K562 (cell line): ENCODE data around the gene LOXL3. TPM values are rescaled to one million over a fixed set of nuclear protein-coding genes. Genes with fewer than 3 reads are reported as not detected.

Experiments
- ATF1 ChIP-seq, 2 experiments: fragments of 450-650 bp in 1 of 2; IDR thresholded peaks; 2 replicates each; pipeline ENCODE4 v1.6.1; 2016; ENCODE audit warnings: missing compliant biosample characterization in 1 of 2, missing genetic modification characterization in 1 of 2
- BHLHE40 ChIP-seq: IDR thresholded peaks from 2 replicates; pipeline ENCODE4 v1.6.1; 2011; ENCODE audit warnings: low read length, improper control_type of control experiment
- ELF2 ChIP-seq: fragments of 250-450 bp; sonication (Bioruptor Pico); IDR thresholded peaks from 2 replicates; pipeline ENCODE4 v1.5.0; 2021; ENCODE audit warnings: mild to moderate bottlenecking
- FOSL1 ChIP-seq: fragments of 200-800 bp; sonication (Bioruptor generic); conservative IDR thresholded peaks from 2 replicates; pipeline ENCODE4 v1.6.1; 2016; ENCODE audit warnings: missing genetic modification characterization, missing compliant biosample characterization
- FOXA1 ChIP-seq: fragments of 450-650 bp; IDR thresholded peaks from 2 replicates; pipeline ENCODE4 v1.6.1; 2016; ENCODE audit warnings: mild to moderate bottlenecking, borderline replicate concordance
- FOXP1 ChIP-seq: sonication (generic); formaldehyde crosslinking; IDR thresholded peaks from 2 replicates; pipeline ENCODE4 v1.8.0; 2022; ENCODE audit warnings: mild to moderate bottlenecking, missing genetic modification reagents
- FOXP4 ChIP-seq: sonication (generic); formaldehyde crosslinking; IDR thresholded peaks from 2 replicates; pipeline ENCODE4 v1.8.0; 2022; ENCODE audit warnings: mild to moderate bottlenecking, missing genetic modification reagents, borderline replicate concordance
- FUS ChIP-seq: fragments of 200-400 bp; formaldehyde crosslinking; optimal IDR thresholded peaks from 2 replicates; pipeline ENCODE3; 2017; ENCODE audit warnings: low read depth, low read length
- GABPB1 ChIP-seq: sonication (generic); formaldehyde crosslinking; IDR thresholded peaks from 2 replicates; pipeline ENCODE4 v1.8.0; 2022; ENCODE audit warnings: mild to moderate bottlenecking, missing genetic modification reagents
- HDAC2 ChIP-seq: fragments of 450-650 bp; IDR thresholded peaks from 2 replicates; pipeline ENCODE4 v1.6.1; 2016; ENCODE audit warnings: mild to moderate bottlenecking
- HNRNPL ChIP-seq: fragments of 200-400 bp; formaldehyde crosslinking; IDR thresholded peaks from 2 replicates; pipeline ENCODE4 v1.6.1; 2017; ENCODE audit warnings: low read depth, mild to moderate bottlenecking, low read length
- KAT2B ChIP-seq: IDR thresholded peaks from one replicate; pipeline ENCODE4 v1.6.1; 2012; ENCODE audit warnings: low read depth, mild to moderate bottlenecking, control low read depth, inconsistent platforms, low read length, moderate library complexity
- LARP7 ChIP-seq: fragments of 450-650 bp; IDR thresholded peaks from 2 replicates; pipeline ENCODE4 v1.6.1; 2016
- NONO ChIP-seq, 2 experiments: fragments of 200-400 bp in 1 of 2; fragments of 450-650 bp in 1 of 2; formaldehyde crosslinking in 1 of 2; IDR thresholded peaks; 2 replicates each; pipeline ENCODE4 v1.6.1; 2017; ENCODE audit warnings: low read depth in 2 of 2, mild to moderate bottlenecking in 2 of 2, moderate library complexity in 2 of 2, low read length in 1 of 2
- NR1H2 ChIP-seq: sonication (generic); formaldehyde crosslinking; IDR thresholded peaks from 2 replicates; pipeline ENCODE4 v1.4.0; 2020; ENCODE audit warnings: mild to moderate bottlenecking, missing genetic modification reagents
- PHTF2 ChIP-seq: fragments of 250-450 bp; sonication (Bioruptor Pico); IDR thresholded peaks from 2 replicates; pipeline ENCODE4 v1.5.0; 2021; ENCODE audit warnings: mild to moderate bottlenecking
- RBBP5 ChIP-seq: fragments of 200-600 bp; sonication (generic); IDR thresholded peaks from 2 replicates; pipeline ENCODE4 v1.6.1; 2012; ENCODE audit warnings: borderline replicate concordance, mild to moderate bottlenecking, low read length, control low read depth, inconsistent platforms; ENCODE audit not compliant: insufficient read depth, poor library complexity, severe bottlenecking
- RBM22 ChIP-seq: fragments of 200-400 bp; formaldehyde crosslinking; IDR thresholded peaks from 2 replicates; pipeline ENCODE4 v1.6.1; 2018; ENCODE audit warnings: low read length, low read depth; ENCODE audit not compliant: poor library complexity, severe bottlenecking
- SFPQ ChIP-seq: fragments of 200-400 bp; formaldehyde crosslinking; IDR thresholded peaks from 2 replicates; pipeline ENCODE4 v1.6.1; 2017; ENCODE audit warnings: mild to moderate bottlenecking, low read depth, low read length, moderate library complexity
- TAF7 ChIP-seq: fragments of 450-650 bp; IDR thresholded peaks from 2 replicates; pipeline ENCODE4 v1.6.1; 2016; ENCODE audit warnings: missing genetic modification characterization, missing compliant biosample characterization
- THRAP3 ChIP-seq: fragments of 450-650 bp; IDR thresholded peaks from 2 replicates; pipeline ENCODE4 v1.6.1; 2016; ENCODE audit warnings: mild to moderate bottlenecking, inconsistent platforms, borderline replicate concordance
- ZNF134 ChIP-seq: fragments of 250-450 bp; sonication (Bioruptor Pico); conservative IDR thresholded peaks from 2 replicates; pipeline ENCODE4 v1.4.0; 2020
- ZNF3 ChIP-seq: fragments of 250-450 bp; sonication (Bioruptor Pico); IDR thresholded peaks from 2 replicates; pipeline ENCODE4 v1.5.0; 2021; ENCODE audit warnings: mild to moderate bottlenecking, moderate library complexity
- ZNF507 ChIP-seq: conservative IDR thresholded peaks from 2 replicates; pipeline ENCODE4 v1.6.1; 2017; ENCODE audit warnings: missing genetic modification characterization, missing compliant biosample characterization
- ZNF561 ChIP-seq: fragments of 450-650 bp; formaldehyde crosslinking; conservative IDR thresholded peaks from 2 replicates; pipeline ENCODE4 v1.4.0; 2020; ENCODE audit warnings: mild to moderate bottlenecking, moderate library complexity
- ZNF778 ChIP-seq: fragments of 450-650 bp; formaldehyde crosslinking; IDR thresholded peaks from 2 replicates; pipeline ENCODE4 v1.4.0; 2020; ENCODE audit warnings: mild to moderate bottlenecking, moderate library complexity
- polyA plus RNA-seq, 8 experiments: library from polyadenylated mRNA; depleted of rRNA in 4 of 8; stranded (reverse) in 5 of 8; unstranded in 3 of 8; fragments of >200 nt; fragmentation: Nextera tagmentation in 2 of 8; fragmentation: Illumina TruSeq in 1 of 8; extraction: Ambion mirVana in 2 of 8; extraction: Trizol in 1 of 8; gene quantifications; 2 replicates each; pipeline versions ENCODE4 v1.2.1 to v1.2.3, GENCODE V29; 2011 to 2014; ENCODE audit warnings: inconsistent platforms in 1 of 8, missing spikeins in 1 of 8
- total RNA-seq, 7 experiments: library from RNA; depleted of rRNA in 6 of 7; stranded (reverse); fragments of >200 nt in 6 of 7; fragmentation: Illumina TruSeq in 2 of 7; extraction: Trizol in 2 of 7; gene quantifications; 2 replicates each; pipeline versions ENCODE4 v1.2.1 to v1.2.3, GENCODE V29; 2011 to 2021; ENCODE audit warnings: low replicate concordance in 1 of 7

The LOXL3 gene
- total and polyA plus RNA-seq, 9 of the 15 experiments (the other 6 are each of a cell fraction or from before 2014, with no cell fraction given) = 0.22 to 0.99 (median 0.31) TPM

GRCh38 chr2:74553892-74554819 lies at the start of gene LOXL3, which contains the start of gene DOK1 (continued):
- no peak for TF ChIP-seq SFPQ
- TF ChIP-seq HNRNPL = no peak
- TF ChIP-seq RBM22 = no peak
- TF ChIP-seq BHLHE40 = no peak
- TF ChIP-seq KAT2B = no peak
- TF ChIP-seq FUS = peak; percentile 30
- TF ChIP-seq ZNF134 (CRISPR knock-in tag) = no peak; the same call in 1 of the 2 replicates
- no peak for TF ChIP-seq TAF7 (tag)
- no peak for TF ChIP-seq NR1H2
- TF ChIP-seq ATF1 (CRISPR knock-in tag; IDR thresholded peaks at IDR 0.05) = peak; percentile 90
- TF ChIP-seq ATF1 (tag; IDR thresholded peaks at IDR 0.05) = peak; percentile 100
- no peak for TF ChIP-seq ZNF3 (CRISPR knock-in tag)
- no peak for TF ChIP-seq ZNF561 (CRISPR knock-in tag)
- peak; percentile 67 for TF ChIP-seq FOSL1 (tag)
- TF ChIP-seq FOXA1 = no peak
- no peak for TF ChIP-seq HDAC2
- peak; percentile 69; the same call in 1 of the 2 replicates for TF ChIP-seq GABPB1 (CRISPR knock-in tag)
- TF ChIP-seq LARP7 = no peak
- no peak for TF ChIP-seq ZNF778 (CRISPR knock-in tag)
- TF ChIP-seq ZNF507 (tag) = no peak
- no peak for TF ChIP-seq PHTF2 (CRISPR knock-in tag)
- TF ChIP-seq ELF2 (CRISPR knock-in tag) = no peak
- TF ChIP-seq THRAP3 = no peak
- TF ChIP-seq RBBP5 = no peak
- TF ChIP-seq NONO (IDR thresholded peaks at IDR 0.05; ENCODE audit: low read depth in 2 of 2, low read length in 1 of 2) = peak in 1 of 2 experiments; percentile 34; a peak in 2 of 4 replicates
- TF ChIP-seq FOXP1 = no peak
- no peak for TF ChIP-seq FOXP4 (CRISPR knock-in tag)
